Measurements from ENCODE around the gene ADAM12.

Gene ADAM12

GRCh38 chr10:126181626-126182025 is 206.7 kb downstream of the ADAM12 start:
- no peaks in the 10 kb centered on the region for H3K36me3 ChIP-seq (ENCODE audit: insufficient read depth, low read length)
- no peak overlapping the region for H3K4me2 ChIP-seq (ENCODE audit: insufficient read depth, low read length)
- no peaks in the 10 kb centered on the region for H4K20me1 ChIP-seq (ENCODE audit: insufficient read depth, low read length)
- TF ChIP-seq CTCF (IDR thresholded peaks at IDR 0.05; ENCODE audit: borderline replicate concordance, extremely low read depth, low read length, poor library complexity, severe bottlenecking), result no peak
- TF ChIP-seq EZH2 (IDR thresholded peaks at IDR 0.05; ENCODE audit: borderline replicate concordance, low read depth, low read length, severe bottlenecking), result no peak
- DNase-seq (no peak), ATAC-seq (ENCODE audit: insufficient read depth, low read depth) (no peak)
- H3K4me1 ChIP-seq (ENCODE audit: insufficient read depth, low read length), result no peaks in the 10 kb centered on the region
- H2AFZ ChIP-seq (ENCODE audit: low read depth, low read length), result no peak overlapping the region
- no peak overlapping the region for H3K9ac ChIP-seq (ENCODE audit: low read depth, low read length)
- H3K27me3 ChIP-seq (ENCODE audit: insufficient read depth, low read length, poor library complexity), result no peaks in the 10 kb centered on the region
- H3K4me3 ChIP-seq (ENCODE audit: low read depth in 1 of 2, low read length in 2 of 2), result no peak overlapping the region
- H3K27ac ChIP-seq (ENCODE audit: low read length), result no peak overlapping the region
- no peaks in the 10 kb centered on the region for H3K79me2 ChIP-seq (ENCODE audit: insufficient read depth, low read length)
- no peaks in the 10 kb centered on the region for H3K9me3 ChIP-seq (ENCODE audit: insufficient read depth, low read length, severe bottlenecking)

GRCh38 chr10:126179637-126180036 is 208.6 kb downstream of the ADAM12 start:
- Histone ChIP-seq H3K27ac (ENCODE audit: low read length) (no peak overlapping the region), H3K4me1 (ENCODE audit: insufficient read depth, low read length) (no peaks in the 10 kb centered on the region), H3K36me3 (ENCODE audit: insufficient read depth, low read length) (no peaks in the 10 kb centered on the region), H2AFZ (ENCODE audit: low read depth, low read length) (no peak overlapping the region), H3K9ac (ENCODE audit: low read depth, low read length) (no peak overlapping the region), H3K79me2 (ENCODE audit: insufficient read depth, low read length) (no peaks in the 10 kb centered on the region), H3K27me3 (ENCODE audit: insufficient read depth, low read length, poor library complexity) (no peaks in the 10 kb centered on the region), H3K9me3 (ENCODE audit: insufficient read depth, low read length, severe bottlenecking) (no peaks in the 10 kb centered on the region), H4K20me1 (ENCODE audit: insufficient read depth, low read length) (no peaks in the 10 kb centered on the region), H3K4me2 (ENCODE audit: insufficient read depth, low read length) (no peak overlapping the region), H3K4me3 (ENCODE audit: low read depth in 1 of 2, low read length in 2 of 2) (no peak overlapping the region)
- TF ChIP-seq CTCF (IDR thresholded peaks at IDR 0.05; ENCODE audit: borderline replicate concordance, extremely low read depth, low read length, poor library complexity, severe bottlenecking) (no peak), EZH2 (IDR thresholded peaks at IDR 0.05; ENCODE audit: borderline replicate concordance, low read depth, low read length, severe bottlenecking) (no peak)
- DNase-seq (no peak), ATAC-seq (ENCODE audit: insufficient read depth, low read depth) (no peak)

- no peaks in the 10 kb centered on the region for H4K20me1 ChIP-seq (ENCODE audit: insufficient read depth, low read length)
- H3K36me3 ChIP-seq (ENCODE audit: insufficient read depth, low read length), result no peaks in the 10 kb centered on the region
- DNase-seq (no peak), ATAC-seq (ENCODE audit: insufficient read depth, low read depth) (no peak)
- TF ChIP-seq CTCF (IDR thresholded peaks at IDR 0.05; ENCODE audit: borderline replicate concordance, extremely low read depth, low read length, poor library complexity, severe bottlenecking), result no peak
- no peak for TF ChIP-seq EZH2 (IDR thresholded peaks at IDR 0.05; ENCODE audit: borderline replicate concordance, low read depth, low read length, severe bottlenecking)
- H3K27me3 ChIP-seq (ENCODE audit: insufficient read depth, low read length, poor library complexity), result no peaks in the 10 kb centered on the region
- no peak overlapping the region for H3K4me3 ChIP-seq (ENCODE audit: low read depth in 1 of 2, low read length in 2 of 2)
- no peaks in the 10 kb centered on the region for H3K79me2 ChIP-seq (ENCODE audit: insufficient read depth, low read length)
- no peaks in the 10 kb centered on the region for H3K4me1 ChIP-seq (ENCODE audit: insufficient read depth, low read length)
- H3K27ac ChIP-seq (ENCODE audit: low read length), result no peak overlapping the region
- no peak overlapping the region for H2AFZ ChIP-seq (ENCODE audit: low read depth, low read length)
- H3K4me2 ChIP-seq (ENCODE audit: insufficient read depth, low read length), result no peak overlapping the region
- no peak overlapping the region for H3K9ac ChIP-seq (ENCODE audit: low read depth, low read length)
- no peaks in the 10 kb centered on the region for H3K9me3 ChIP-seq (ENCODE audit: insufficient read depth, low read length, severe bottlenecking)
Measured at GRCh38 chr10:126177417-126178030, 210.8 kb downstream of the ADAM12 start.
